Activated naive CD4-positive, alpha-beta T cell treated with anti-CD3 and anti-CD28 coated beads for 36 hours (primary cell): ENCODE measurements around the gene MEA1. TPM values are rescaled to one million over a fixed set of nuclear protein-coding genes. Genes with fewer than 3 reads are reported as not detected.
A peak's percentile ranks its signal among the peaks of the same experiment; 100 is the strongest.

ENCODE experiments used
- CTCF ChIA-PET: fragments of 350-600 bp; sonication (Branson Sonifier 250); formaldehyde crosslinking; loops from one replicate; lab custom pipeline; 2021; ENCODE audit warnings: antibody characterized with exemption; lab: Charles Lee
- DNase-seq: peaks from one replicate; pipeline ENCODE4 v3.0.0-alpha.2; 2020
- H3K27ac Mint-ChIP-seq: one replicate; pipeline ENCODE4 v1.8.0; 2021; ENCODE audit warnings: mild to moderate bottlenecking, mixed read lengths
- H3K27me3 Mint-ChIP-seq: one replicate; pipeline ENCODE4 v1.8.0; 2021; ENCODE audit warnings: low read depth, mixed read lengths
- H3K36me3 Mint-ChIP-seq: one replicate; pipeline ENCODE4 v1.8.0; 2021; ENCODE audit warnings: low read depth, mixed read lengths
- H3K4me1 Mint-ChIP-seq: one replicate; pipeline ENCODE4 v1.8.0; 2021; ENCODE audit warnings: low read depth, mixed read lengths
- H3K4me3 Mint-ChIP-seq: one replicate; pipeline ENCODE4 v1.8.0; 2021; ENCODE audit warnings: mild to moderate bottlenecking, moderate library complexity, mixed read lengths
- H3K9me3 Mint-ChIP-seq: one replicate; pipeline ENCODE4 v1.8.0; 2021; ENCODE audit warnings: mixed read lengths
- intact Hi-C: fragments of 100-400 bp; cut with micrococcal nuclease; formaldehyde crosslinking; loops from one replicate; pipeline ENCODE4 v1.15.1; 2023
- total RNA-seq, 2 experiments: library from RNA; stranded (reverse); gene quantifications; one replicate each; pipeline ENCODE4 v1.2.3, GENCODE V29; 2021

The MEA1 gene
- total RNA-seq, 2 experiments from 2014 or later: 80.6 to 85.1 TPM

- intact Hi-C loops: no loop called here
- Mint-ChIP-seq H3K9me3 (no peaks in the 10 kb centered on the region), H3K27me3 (no peaks in the 10 kb centered on the region), H3K36me3 (peaks cover 17% of the 10 kb centered on the region), H3K27ac (no peak overlapping the region), H3K4me3 (no peak overlapping the region), H3K4me1 (peaks cover 13% of the 10 kb centered on the region)
- CTCF ChIA-PET: no interaction called here
- no peak for DNase-seq
Measured at GRCh38 chr6:42967228-42967627, 46.5 kb downstream of the MEA1 start.

- Mint-ChIP-seq H3K27me3 (no peaks in the 10 kb centered on the region), H3K4me1 (peaks cover 15% of the 10 kb centered on the region), H3K4me3 (no peak overlapping the region), H3K36me3 (peaks cover 17% of the 10 kb centered on the region), H3K9me3 (no peaks in the 10 kb centered on the region), H3K27ac (no peak overlapping the region)
- intact Hi-C loops: no loop called here
- DNase-seq: no peak
- CTCF ChIA-PET: no interaction called here
Measured at GRCh38 chr6:42966571-42966970, 47.2 kb downstream of the MEA1 start.

- intact Hi-C loops: loop anchor here (1.0 kb wide), 1 partner anchor 179 kb away; no protein-coding TSS in a partner anchor
- H3K4me1 Mint-ChIP-seq: peaks cover 20% of the 10 kb centered on the region
- peaks cover 15% of the 10 kb centered on the region for H3K36me3 Mint-ChIP-seq
- H3K4me3 Mint-ChIP-seq: no peak overlapping the region
- H3K9me3 Mint-ChIP-seq: no peaks in the 10 kb centered on the region
- no peak overlapping the region for H3K27ac Mint-ChIP-seq
- H3K27me3 Mint-ChIP-seq: no peaks in the 10 kb centered on the region
- CTCF ChIA-PET: interaction anchor here (1.1 to 2.0 kb wide), 3 partner anchors 15 to 185 kb away, joined by 4 to 6 read pairs (median 4); partner anchors contain the start of gene PEX6
- DNase-seq: peak; percentile 72
Measured at GRCh38 chr6:42963855-42964605, 49.7 kb downstream of the MEA1 start.

- no peak for DNase-seq
- peaks cover 15% of the 10 kb centered on the region for H3K36me3 Mint-ChIP-seq
- H3K9me3 Mint-ChIP-seq: no peaks in the 10 kb centered on the region
- intact Hi-C loops: no loop called here
- peaks cover 20% of the 10 kb centered on the region for H3K4me1 Mint-ChIP-seq
- CTCF ChIA-PET: interaction anchor here (0.5 to 2.0 kb wide), 3 partner anchors 16 to 53 kb away, joined by 3 to 6 read pairs (median 3); partner anchors contain the start of gene PEX6
- no peak overlapping the region for H3K4me3 Mint-ChIP-seq
- H3K27me3 Mint-ChIP-seq: no peaks in the 10 kb centered on the region
- H3K27ac Mint-ChIP-seq: no peak overlapping the region
Measured at GRCh38 chr6:42963179-42963854, 50.4 kb downstream of the MEA1 start.

GRCh38 chr6:42962502-42963178, 51.1 kb downstream of the MEA1 start:
- DNase-seq: no peak
- intact Hi-C loops: no loop called here
- CTCF ChIA-PET: interaction anchor here (0.5 to 1.3 kb wide), 3 partner anchors 28 to 52 kb away, joined by 3 to 4 read pairs (median 3); no protein-coding TSS in a partner anchor

GRCh38 chr6:42962096-42962495, 51.6 kb downstream of the MEA1 start:
- H3K27me3 Mint-ChIP-seq: no peaks in the 10 kb centered on the region
- no peak for DNase-seq
- no peak overlapping the region for H3K4me3 Mint-ChIP-seq
- CTCF ChIA-PET: no interaction called here
- H3K36me3 Mint-ChIP-seq: peaks cover 15% of the 10 kb centered on the region
- peaks cover 20% of the 10 kb centered on the region for H3K4me1 Mint-ChIP-seq
- intact Hi-C loops: no loop called here
- H3K27ac Mint-ChIP-seq: no peak overlapping the region
- no peaks in the 10 kb centered on the region for H3K9me3 Mint-ChIP-seq

More at GRCh38 chr6:42962502-42963178, 51.1 kb downstream of the MEA1 start:
- H3K36me3 Mint-ChIP-seq: peaks cover 15% of the 10 kb centered on the region
- no peak overlapping the region for H3K4me3 Mint-ChIP-seq
- no peak overlapping the region for H3K27ac Mint-ChIP-seq
- no peaks in the 10 kb centered on the region for H3K9me3 Mint-ChIP-seq
- no peaks in the 10 kb centered on the region for H3K27me3 Mint-ChIP-seq
- H3K4me1 Mint-ChIP-seq: peaks cover 20% of the 10 kb centered on the region

Other genes with a start within 250 kb of the MEA1 start
- 1 to 10 TPM; 7.8 to 7.9 TPM for gene BICRAL, start 231.9 kb downstream of the MEA1 start, total RNA-seq
- gene RPL7L1, start 134.3 kb downstream of the MEA1 start, total RNA-seq: 100 to 1,000 TPM in 1 of 2 experiments, 10 to 100 TPM in 1; 99.0 to 101 TPM
- not detected for gene PTCRA, start 97.9 kb downstream of the MEA1 start, total RNA-seq
- gene CNPY3, start 84.5 kb downstream of the MEA1 start, total RNA-seq: 10 to 100 TPM; 37.6 to 41.0 TPM
- gene GNMT, start 53.2 kb downstream of the MEA1 start, total RNA-seq: not detected
- 10 to 100 TPM; 17.1 to 18.2 TPM for gene PEX6, start 34.8 kb downstream of the MEA1 start, total RNA-seq
- 10 to 100 TPM; 52.4 to 54.4 TPM for gene PPP2R5D, start 29.4 kb downstream of the MEA1 start, total RNA-seq
- 10 to 100 TPM; 58.6 to 58.9 TPM for gene KLHDC3, start 303 bp upstream of the MEA1 start, total RNA-seq
- 10 to 100 TPM; 31.0 to 32.7 TPM for gene RRP36, start 7.7 kb upstream of the MEA1 start, total RNA-seq
- 10 to 100 TPM; 21.9 to 22.1 TPM for gene CUL7, start 39.9 kb upstream of the MEA1 start, total RNA-seq
- 10 to 100 TPM; 87.7 to 95.1 TPM for gene MRPL2, start 45.5 kb upstream of the MEA1 start, total RNA-seq
- 10 to 100 TPM; 12.0 to 12.3 TPM for gene KLC4, start 45.7 kb upstream of the MEA1 start, total RNA-seq
- gene PTK7, start 62.4 kb upstream of the MEA1 start, total RNA-seq: 1 to 10 TPM; 2.0 to 2.2 TPM
- gene SRF, start 157.3 kb upstream of the MEA1 start, total RNA-seq: 10 to 100 TPM; 27.8 to 28.2 TPM
- gene CUL9, start 168.2 kb upstream of the MEA1 start, total RNA-seq: 10 to 100 TPM; 43.1 to 49.3 TPM
- gene DNPH1, start 215.5 kb upstream of the MEA1 start, total RNA-seq: 10 to 100 TPM; 59.7 to 59.8 TPM
- under 1 TPM in 1 of 2 experiments, not detected in 1; 0.02 TPM for gene TTBK1, start 229.5 kb upstream of the MEA1 start, total RNA-seq